ENCODE data around the gene DNASE2B. TPM values are rescaled to one million over a fixed set of nuclear protein-coding genes. Genes with fewer than 3 reads are reported as not detected.

Gene DNASE2B
- polyA plus RNA-seq, 6 donors from 2014 or later: not detected

- no peak overlapping the region for H3K27ac Mint-ChIP-seq
- DNase-seq (no peak), ATAC-seq (ENCODE audit: low read depth in 2 of 2) (no peak)
- peaks cover 0 to 4% (median 3%) of the 10 kb centered on the region in 3 donors for H3K4me1 Mint-ChIP-seq
- H3K36me3 Mint-ChIP-seq: no peaks in the 10 kb centered on the region
- H3K9me3 Mint-ChIP-seq: peaks cover 0 to 1% (median 0%) of the 10 kb centered on the region in 7 donors
- no peaks in the 10 kb centered on the region for H3K27me3 Mint-ChIP-seq
- no peak overlapping the region for H3K4me3 Mint-ChIP-seq
Observed at GRCh38 chr1:84365225-84366221, 32.8 kb upstream of the DNASE2B start.

- Mint-ChIP-seq H3K4me1 (peaks cover 0 to 4% (median 3%) of the 10 kb centered on the region in 3 donors), H3K27ac (no peak overlapping the region)
- ATAC-seq (ENCODE audit: low read depth in 2 of 2): no peak
Observed at GRCh38 chr1:84366786-84367185, 31.5 kb upstream of the DNASE2B start.

GRCh38 chr1:84367219-84367618, 31.1 kb upstream of the DNASE2B start:
- H3K36me3 Mint-ChIP-seq: no peaks in the 10 kb centered on the region
- peaks cover 0 to 4% (median 3%) of the 10 kb centered on the region in 3 donors for H3K4me1 Mint-ChIP-seq
- no peak overlapping the region for H3K27ac Mint-ChIP-seq
- no peak overlapping the region for H3K4me3 Mint-ChIP-seq
- ATAC-seq (ENCODE audit: low read depth in 2 of 2) (no peak), DNase-seq (no peak)
- peaks cover 0 to under 1% (median 0%) of the 10 kb centered on the region in 3 donors for H3K27me3 Mint-ChIP-seq
- peaks cover 0 to 1% (median 0%) of the 10 kb centered on the region in 7 donors for H3K9me3 Mint-ChIP-seq

More at GRCh38 chr1:84366786-84367185, 31.5 kb upstream of the DNASE2B start:
- Mint-ChIP-seq H3K27me3 (no peaks in the 10 kb centered on the region), H3K4me3 (no peak overlapping the region), H3K9me3 (peaks cover 0 to 1% (median 0%) of the 10 kb centered on the region in 7 donors), H3K36me3 (no peaks in the 10 kb centered on the region)
- DNase-seq: no peak

DNA sequence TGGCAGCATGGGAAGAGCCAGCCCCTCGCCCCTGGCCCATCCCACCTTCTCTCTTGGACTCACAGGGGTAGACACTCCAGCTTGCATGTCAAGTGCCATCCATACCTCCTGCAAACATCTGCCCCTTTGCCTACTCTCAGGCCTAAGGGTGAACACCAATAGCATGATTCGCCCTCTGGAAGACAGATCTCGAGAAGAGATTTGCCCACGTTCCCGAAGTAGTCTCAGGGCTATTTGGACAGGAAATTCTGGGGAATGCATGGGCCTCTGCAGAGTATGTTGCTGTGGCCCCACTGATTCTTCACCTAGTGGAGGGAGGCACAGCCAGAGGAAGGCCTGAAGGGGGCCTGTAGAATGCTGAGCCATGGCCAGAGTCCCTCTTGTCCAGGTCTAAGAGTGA, 29.8 kb upstream of the DNASE2B start:
- peaks cover 0 to 4% (median 0%) of the 10 kb centered on the region in 3 donors for H3K27me3 Mint-ChIP-seq
- no peak overlapping the region for H3K27ac Mint-ChIP-seq
- H3K4me3 Mint-ChIP-seq: no peak overlapping the region
- no peaks in the 10 kb centered on the region for H3K36me3 Mint-ChIP-seq
- no peak for ATAC-seq (ENCODE audit: low read depth in 2 of 2)
- H3K4me1 Mint-ChIP-seq: no peaks in the 10 kb centered on the region
- no peak for DNase-seq
- peaks cover 0 to 3% (median 0%) of the 10 kb centered on the region in 7 donors for H3K9me3 Mint-ChIP-seq

DNA sequence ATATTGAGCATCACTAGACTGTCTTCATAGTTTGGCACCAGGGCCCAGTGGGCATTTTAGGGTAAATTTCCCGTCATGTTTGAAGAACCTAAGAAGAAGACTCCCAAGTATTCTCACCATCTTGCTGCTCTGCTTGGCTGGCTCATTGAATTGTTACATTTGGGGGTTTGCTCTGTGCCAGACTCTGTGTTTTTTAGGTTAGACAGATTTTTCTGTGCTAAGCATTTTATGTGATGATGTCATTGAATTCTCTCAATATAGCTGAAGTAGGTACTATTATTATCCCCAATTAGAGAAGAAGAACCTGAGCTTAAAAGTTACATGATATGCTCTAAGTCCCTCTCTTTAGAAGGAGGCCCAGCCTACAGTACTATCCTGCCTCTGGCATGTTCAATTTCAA, 28.0 kb upstream of the DNASE2B start:
- Mint-ChIP-seq H3K36me3 (no peaks in the 10 kb centered on the region), H3K27me3 (peaks cover 0 to 4% (median 0%) of the 10 kb centered on the region in 3 donors), H3K27ac (no peak overlapping the region), H3K9me3 (peaks cover 0 to 3% (median 0%) of the 10 kb centered on the region in 7 donors), H3K4me1 (no peaks in the 10 kb centered on the region), H3K4me3 (no peak overlapping the region)
- DNase-seq (no peak), ATAC-seq (ENCODE audit: low read depth in 2 of 2) (no peak)

- DNase-seq (no peak), ATAC-seq (ENCODE audit: low read depth in 2 of 2) (no peak)
- Mint-ChIP-seq H3K9me3 (peaks cover 0 to 3% (median 0%) of the 10 kb centered on the region in 7 donors), H3K4me1 (no peaks in the 10 kb centered on the region), H3K36me3 (no peaks in the 10 kb centered on the region), H3K4me3 (no peak overlapping the region), H3K27ac (no peak overlapping the region), H3K27me3 (peaks cover 0 to 4% (median 0%) of the 10 kb centered on the region in 3 donors)
Observed at GRCh38 chr1:84370831-84371394, 27.4 kb upstream of the DNASE2B start.

GRCh38 chr1:84373436-84374141, 24.7 kb upstream of the DNASE2B start:
- DNase-seq (no peak), ATAC-seq (ENCODE audit: low read depth in 2 of 2) (no peak)
- H3K9me3 Mint-ChIP-seq: peaks cover 0 to 2% (median 0%) of the 10 kb centered on the region in 7 donors
- no peak overlapping the region for H3K27ac Mint-ChIP-seq
- H3K4me1 Mint-ChIP-seq: no peaks in the 10 kb centered on the region
- no peak overlapping the region for H3K4me3 Mint-ChIP-seq
- H3K27me3 Mint-ChIP-seq: peaks cover 0 to 4% (median 4%) of the 10 kb centered on the region in 3 donors
- H3K36me3 Mint-ChIP-seq: no peaks in the 10 kb centered on the region

DNA sequence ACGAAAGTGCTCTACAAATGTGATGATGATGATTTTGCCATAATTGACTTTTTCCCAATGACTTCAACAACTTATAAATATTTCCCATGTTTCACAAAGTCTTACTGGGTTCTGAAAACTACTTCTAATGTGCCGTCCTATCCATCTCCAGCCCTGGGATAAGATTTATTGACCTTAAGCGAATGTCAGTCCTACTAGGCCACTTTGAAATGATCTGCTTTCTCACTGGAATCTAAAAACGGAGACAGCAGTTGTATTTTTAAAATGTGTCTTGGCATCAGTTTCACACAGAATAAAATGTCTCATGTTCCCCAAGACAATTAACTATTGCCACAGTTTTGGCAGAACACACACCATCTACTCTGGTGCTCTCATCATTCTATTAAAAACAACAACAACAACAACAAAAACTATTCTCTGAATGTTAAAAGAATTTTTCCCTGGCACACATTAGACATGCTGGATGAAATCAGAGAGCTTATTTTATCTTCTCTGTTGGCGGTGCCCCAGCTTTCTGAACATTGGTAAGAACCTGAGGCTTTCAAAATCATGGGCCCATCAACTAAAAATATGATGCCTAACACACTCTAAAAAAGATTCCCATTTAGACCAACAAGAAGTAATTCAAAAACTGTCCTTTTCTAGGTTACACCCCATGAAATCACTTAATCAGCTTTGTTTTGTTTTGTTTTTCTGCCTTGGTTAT, 23.1 kb upstream of the DNASE2B start:
- ATAC-seq (ENCODE audit: low read depth in 2 of 2) (no peak), DNase-seq (no peak)
- no peaks in the 10 kb centered on the region for H3K4me1 Mint-ChIP-seq
- H3K27ac Mint-ChIP-seq: no peak overlapping the region
- peaks cover 0 to 4% (median 4%) of the 10 kb centered on the region in 3 donors for H3K27me3 Mint-ChIP-seq
- peaks cover 0 to 2% (median 0%) of the 10 kb centered on the region in 7 donors for H3K9me3 Mint-ChIP-seq
- no peaks in the 10 kb centered on the region for H3K36me3 Mint-ChIP-seq
- no peak overlapping the region for H3K4me3 Mint-ChIP-seq

- H3K36me3 Mint-ChIP-seq: no peaks in the 10 kb centered on the region
- H3K9me3 Mint-ChIP-seq: peaks cover 0 to 2% (median 0%) of the 10 kb centered on the region in 7 donors
- H3K4me3 Mint-ChIP-seq: no peak overlapping the region
- ATAC-seq (ENCODE audit: low read depth in 2 of 2): no peak
- H3K4me1 Mint-ChIP-seq: no peaks in the 10 kb centered on the region
- H3K27ac Mint-ChIP-seq: no peak overlapping the region
- DNase-seq: no peak
- peaks cover 0 to 4% (median 4%) of the 10 kb centered on the region in 3 donors for H3K27me3 Mint-ChIP-seq
Observed at GRCh38 chr1:84376000-84376910, 22.0 kb upstream of the DNASE2B start.

- Mint-ChIP-seq H3K36me3 (no peaks in the 10 kb centered on the region), H3K4me1 (no peaks in the 10 kb centered on the region), H3K27ac (no peak overlapping the region), H3K4me3 (no peak overlapping the region), H3K27me3 (peaks cover 2 to 4% (median 3%) of the 10 kb centered on the region in 3 donors), H3K9me3 (peaks cover 0 to 2% (median 0%) of the 10 kb centered on the region in 7 donors)
- ATAC-seq (ENCODE audit: low read depth in 2 of 2): no peak
- no peak for DNase-seq
Observed at GRCh38 chr1:84377480-84378095, 20.7 kb upstream of the DNASE2B start.

DNA sequence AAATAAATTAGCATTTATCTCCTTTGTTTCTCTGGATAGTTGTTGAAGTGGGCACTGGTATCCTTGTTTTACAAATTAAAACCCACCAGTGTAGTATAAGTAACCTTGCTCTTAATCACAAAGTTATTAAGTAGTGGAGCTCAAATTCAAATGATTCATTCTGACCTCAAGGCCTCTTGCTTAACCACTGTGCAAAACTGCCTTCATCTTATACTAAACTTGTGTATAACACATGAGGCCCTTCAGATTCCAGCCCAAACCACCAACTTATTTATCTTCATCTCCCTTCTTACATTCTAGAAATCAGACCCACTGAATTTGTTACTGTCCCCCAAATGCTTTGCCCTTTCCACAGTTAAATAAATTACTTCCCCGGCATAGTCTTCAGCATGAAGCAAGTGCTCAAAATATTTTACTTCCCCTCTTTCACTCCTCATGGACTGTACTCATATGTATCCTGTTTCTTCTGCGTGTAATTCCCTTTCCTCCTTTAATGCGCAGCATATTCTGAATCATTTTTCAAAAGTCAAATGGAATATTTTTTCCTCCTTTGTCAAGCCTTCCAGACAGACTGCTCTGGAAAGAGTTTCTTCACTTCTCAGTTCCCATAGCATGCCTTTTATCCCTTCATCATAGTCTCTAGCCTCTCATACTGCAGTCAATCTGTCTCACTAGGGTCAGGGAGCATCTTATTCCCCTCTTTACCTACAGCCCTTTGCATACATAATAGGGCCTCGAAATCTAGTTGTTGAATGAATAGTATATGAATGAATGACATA, 19.0 kb upstream of the DNASE2B start:
- DNase-seq (no peak), ATAC-seq (ENCODE audit: low read depth in 2 of 2) (no peak)
- H3K4me3 Mint-ChIP-seq: no peak overlapping the region
- H3K36me3 Mint-ChIP-seq: no peaks in the 10 kb centered on the region
- no peaks in the 10 kb centered on the region for H3K9me3 Mint-ChIP-seq
- H3K4me1 Mint-ChIP-seq: no peaks in the 10 kb centered on the region
- H3K27me3 Mint-ChIP-seq: peaks cover 4 to 7% (median 6%) of the 10 kb centered on the region in 3 donors
- H3K27ac Mint-ChIP-seq: no peak overlapping the region
